ACC112 (cell line): ENCODE measurements around the gene OR8D4.
"Not testable (repeated sequence)": the region's sequence is repeated elsewhere in the genome, so short reads cannot be mapped to it uniquely, and the experiment has no call there.

Experiments used
- H2AFZ ChIP-seq: fragments of 200-600 bp; sonication (generic); one replicate; pipeline ENCODE4 v1.6.0; 2017; ENCODE audit warnings: antibody characterized with exemption, low read length; ENCODE audit not compliant: unreplicated experiment
- H3K27ac ChIP-seq: fragments of 200-600 bp; sonication (generic); 2 replicates; pipeline ENCODE4 v1.5.1; 2014; ENCODE audit warnings: low read depth, mild to moderate bottlenecking, antibody characterized with exemption, low read length, moderate library complexity
- H3K27me3 ChIP-seq: fragments of 200-600 bp; sonication (generic); 2 replicates; pipeline ENCODE4 v1.6.1; 2014; ENCODE audit warnings: mild to moderate bottlenecking, antibody characterized with exemption, low read length, moderate library complexity, mixed read lengths; ENCODE audit not compliant: insufficient read depth
- H3K36me3 ChIP-seq: fragments of 200-600 bp; sonication (generic); 2 replicates; pipeline ENCODE4 v1.6.1; 2016; ENCODE audit warnings: mild to moderate bottlenecking, antibody characterized with exemption, low read length, moderate library complexity, mixed read lengths; ENCODE audit not compliant: insufficient read depth
- H3K4me1 ChIP-seq: fragments of 200-600 bp; sonication (generic); one replicate; pipeline ENCODE4 v1.6.1; 2016; ENCODE audit warnings: low read length, mixed read lengths; ENCODE audit not compliant: insufficient read depth, unreplicated experiment, control insufficient read depth
- H3K4me3 ChIP-seq: fragments of 200-600 bp; sonication (generic); 2 replicates; pipeline ENCODE4 v1.5.1; 2014; ENCODE audit warnings: mild to moderate bottlenecking, low read depth, low read length
- H3K79me2 ChIP-seq: fragments of 200-600 bp; sonication (generic); one replicate; pipeline ENCODE4 v1.6.0; 2016; ENCODE audit warnings: low read length; ENCODE audit not compliant: control insufficient read depth, unreplicated experiment, insufficient read depth

Gene OR8D4

DNA sequence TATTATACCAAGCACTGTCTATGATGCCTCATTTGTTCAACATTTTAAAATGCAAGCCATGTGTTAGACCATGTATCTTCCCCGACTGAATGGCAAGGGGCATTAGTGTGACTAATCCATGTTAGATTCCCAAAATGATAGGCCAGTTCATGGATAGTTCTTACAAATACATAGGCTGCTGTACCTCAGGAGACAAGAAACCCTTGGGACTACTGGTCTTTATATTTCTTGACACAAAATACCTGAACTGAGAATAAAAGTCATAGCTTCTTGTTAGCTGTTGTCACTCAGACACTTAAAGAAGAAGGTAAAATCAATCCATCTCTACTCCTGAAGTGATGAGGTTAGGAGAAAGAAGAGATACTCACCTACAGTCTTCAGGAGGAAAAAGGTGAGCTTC, at the start of gene OR8D4:
TSS of gene OR8D4 (plus strand) at position 301 of the 400 bp plus-strand sequence. CDS start 4,265 bp downstream, outside the sequence.
- Histone ChIP-seq H3K4me1 (no peaks in the 10 kb centered on the region), H3K36me3 (no peaks in the 10 kb centered on the region), H3K27me3 (peaks cover 11% of the 10 kb centered on the region), H3K79me2 (no peaks in the 10 kb centered on the region), H3K4me3 (no peak within 1 kb of the TSS), H2AFZ (no peak within 1 kb of the TSS), H3K27ac (no peak within 1 kb of the TSS)

DNA sequence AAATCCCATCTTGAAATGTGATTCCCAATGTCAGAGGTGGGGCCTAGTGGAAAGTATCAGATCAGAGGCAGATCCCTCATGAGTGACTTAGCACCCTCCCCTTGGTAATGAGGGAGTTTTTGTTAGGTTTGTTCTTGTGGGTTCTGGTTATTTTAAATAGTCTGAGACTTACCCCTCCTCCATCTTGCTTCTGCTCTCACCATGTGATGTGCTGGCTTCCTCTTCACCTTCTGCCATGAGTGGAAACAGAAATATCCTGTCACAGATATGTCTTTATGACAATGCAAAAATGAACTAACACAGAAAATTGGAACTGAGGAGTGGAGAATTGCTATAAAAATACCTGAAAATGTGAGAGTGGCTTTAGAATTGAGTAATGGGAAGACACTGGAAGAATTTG, 49.6 kb upstream of the OR8D4 start:
- Histone ChIP-seq H3K79me2 (no peaks in the 10 kb centered on the region), H3K36me3 (no peaks in the 10 kb centered on the region), H3K4me3 (no peak overlapping the region), H2AFZ (no peak overlapping the region), H3K4me1 (no peaks in the 10 kb centered on the region), H3K27ac (no peak overlapping the region), H3K27me3 (no peaks in the 10 kb centered on the region)

DNA sequence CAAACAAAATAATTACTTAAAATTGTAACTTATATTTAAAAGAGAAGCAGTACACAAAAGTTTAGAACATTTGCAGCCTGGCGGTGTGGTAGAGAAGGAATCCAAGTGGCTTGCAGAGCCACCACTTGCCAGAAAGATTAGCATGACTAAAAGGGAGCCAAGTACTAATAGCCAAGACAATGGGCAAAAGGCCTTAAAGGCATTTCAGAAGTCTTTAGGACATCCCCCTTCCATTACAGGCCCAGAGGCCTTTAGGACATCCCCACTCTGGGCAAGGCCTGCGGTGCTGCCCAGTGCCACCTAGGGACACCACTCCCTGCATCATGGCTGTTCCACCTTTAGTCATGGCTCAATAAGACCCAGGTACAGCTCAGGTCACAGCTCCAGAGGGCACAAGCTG, 48.9 kb upstream of the OR8D4 start:
- no peak overlapping the region for H3K27ac ChIP-seq
- no peak overlapping the region for H2AFZ ChIP-seq

DNA sequence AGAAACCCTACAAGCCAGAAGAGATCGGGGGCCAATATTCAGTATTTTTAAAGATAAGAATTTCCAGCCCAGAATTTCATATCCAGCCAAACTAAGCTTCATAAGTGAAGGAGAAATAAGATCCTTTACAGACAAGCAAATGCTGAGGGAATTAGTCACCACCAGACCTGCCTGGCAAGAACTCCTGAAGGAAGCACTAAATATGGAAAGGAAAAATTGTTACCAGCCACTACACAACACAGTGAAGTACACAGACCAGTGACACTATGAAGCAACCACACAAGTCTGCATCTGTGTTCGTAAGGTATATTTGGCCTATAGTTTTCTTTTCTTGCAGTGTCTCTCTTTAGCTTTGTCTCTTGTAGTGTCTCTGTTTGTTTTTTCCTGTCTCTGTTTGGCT, 45.5 kb upstream of the OR8D4 start:
- Histone ChIP-seq H3K36me3 (no peaks in the 10 kb centered on the region), H3K79me2 (no peaks in the 10 kb centered on the region), H3K27me3 (peaks cover 13% of the 10 kb centered on the region; the same call in 1 of the 2 replicates), H2AFZ (no peak overlapping the region), H3K4me3 (no peak overlapping the region), H3K27ac (no peak overlapping the region), H3K4me1 (no peaks in the 10 kb centered on the region)

More for the DNA sequence above, 48.9 kb upstream of the OR8D4 start:
- no peaks in the 10 kb centered on the region for H3K27me3 ChIP-seq
- H3K79me2 ChIP-seq: no peaks in the 10 kb centered on the region
- no peaks in the 10 kb centered on the region for H3K4me1 ChIP-seq
- no peaks in the 10 kb centered on the region for H3K36me3 ChIP-seq
- H3K4me3 ChIP-seq: no peak overlapping the region

DNA sequence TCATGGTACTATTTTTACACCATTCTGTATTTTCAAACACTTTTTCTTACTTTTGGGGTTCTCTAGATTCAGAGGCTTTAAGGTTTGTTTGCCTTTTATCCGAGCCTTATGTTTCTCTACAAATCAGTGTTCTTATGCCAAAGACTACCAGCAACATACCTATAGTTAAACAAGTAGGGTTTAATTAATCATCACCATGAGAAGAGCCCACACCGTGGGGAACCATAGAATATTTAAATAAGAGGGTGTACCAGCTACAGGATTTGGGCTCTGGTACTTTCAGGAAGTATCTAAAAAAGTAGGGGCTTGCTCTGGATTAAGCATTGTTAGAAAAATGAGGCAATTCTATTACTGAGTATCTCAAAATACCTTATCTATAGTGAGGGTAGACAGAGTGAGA, 42.2 kb upstream of the OR8D4 start:
- Histone ChIP-seq H3K4me3 (no peak overlapping the region), H2AFZ (no peak overlapping the region), H3K27ac (no peak overlapping the region), H3K79me2 (no peaks in the 10 kb centered on the region), H3K4me1 (no peaks in the 10 kb centered on the region), H3K36me3 (no peaks in the 10 kb centered on the region), H3K27me3 (peaks cover 18% of the 10 kb centered on the region; the same call in 1 of the 2 replicates)

DNA sequence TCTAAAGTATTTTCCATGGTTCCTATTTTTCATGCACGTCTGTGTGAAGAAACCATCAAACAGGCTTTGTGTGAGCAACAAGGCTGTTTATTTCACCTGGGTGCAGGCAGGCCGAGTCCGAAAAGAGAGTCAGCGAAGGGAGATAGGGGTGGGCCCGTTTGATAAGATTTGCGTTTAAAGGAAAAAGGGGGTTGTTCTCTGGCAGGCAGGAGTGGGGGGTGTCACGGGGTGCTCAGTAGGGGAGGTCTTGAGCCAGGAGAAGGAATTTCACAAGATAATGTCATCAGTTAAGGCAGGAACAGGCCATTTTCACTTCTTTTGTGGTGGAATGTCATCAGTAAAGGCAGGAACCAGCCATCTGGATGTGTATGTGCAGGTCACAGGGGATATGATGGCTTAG, 36.7 kb upstream of the OR8D4 start:
- H3K36me3 ChIP-seq, H3K4me3 ChIP-seq, H3K27ac ChIP-seq, H3K79me2 ChIP-seq, H2AFZ ChIP-seq, H3K4me1 ChIP-seq: not testable (repeated sequence)
- H3K27me3 ChIP-seq: peaks cover 13% of the 10 kb centered on the region; the same call in 1 of the 2 replicates

DNA sequence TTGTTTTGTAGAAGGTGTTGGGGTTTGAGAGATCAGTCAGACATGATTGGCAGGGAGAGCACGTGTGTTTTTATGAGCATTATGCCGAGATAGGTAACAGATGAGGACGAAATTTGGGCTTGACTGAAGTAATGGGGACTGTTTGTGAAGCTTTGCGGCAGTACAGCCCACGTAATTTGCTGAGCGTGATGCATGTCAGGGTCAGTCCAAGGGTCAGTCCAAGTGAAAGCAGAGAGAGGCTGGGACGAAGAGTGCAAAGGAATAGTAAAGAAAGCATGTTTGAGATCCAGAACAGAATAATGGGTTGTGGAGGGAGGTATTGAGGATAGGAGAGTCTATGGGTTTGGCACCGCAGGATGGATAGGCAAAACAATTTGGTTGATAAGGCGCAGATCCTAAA, 34.2 kb upstream of the OR8D4 start:
- H3K27ac ChIP-seq, H3K4me3 ChIP-seq, H3K27me3 ChIP-seq, H2AFZ ChIP-seq, H3K79me2 ChIP-seq, H3K36me3 ChIP-seq, H3K4me1 ChIP-seq: not testable (repeated sequence)

DNA sequence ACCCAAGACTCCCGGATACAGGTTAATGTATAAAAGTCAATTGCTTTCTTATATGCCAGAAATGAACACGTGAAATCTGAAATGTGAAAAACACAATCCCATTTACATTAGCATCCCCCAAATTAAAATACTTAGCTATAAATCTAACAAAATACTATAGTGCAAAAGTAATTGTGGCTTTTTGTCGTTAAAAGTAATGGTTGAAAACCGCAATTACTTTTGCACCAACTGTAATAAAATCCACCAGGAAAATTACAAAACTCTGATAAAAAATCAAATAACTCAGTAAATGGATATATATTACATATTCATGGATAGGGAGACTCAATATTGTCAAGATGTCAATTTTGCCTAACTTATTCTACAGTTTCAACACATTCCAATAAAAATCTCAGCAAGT, 21.1 kb upstream of the OR8D4 start:
- Histone ChIP-seq H3K4me1 (no peaks in the 10 kb centered on the region), H3K36me3 (no peaks in the 10 kb centered on the region), H2AFZ (no peak overlapping the region), H3K27ac (no peak overlapping the region), H3K27me3 (peaks cover 16% of the 10 kb centered on the region), H3K4me3 (no peak overlapping the region), H3K79me2 (no peaks in the 10 kb centered on the region)

DNA sequence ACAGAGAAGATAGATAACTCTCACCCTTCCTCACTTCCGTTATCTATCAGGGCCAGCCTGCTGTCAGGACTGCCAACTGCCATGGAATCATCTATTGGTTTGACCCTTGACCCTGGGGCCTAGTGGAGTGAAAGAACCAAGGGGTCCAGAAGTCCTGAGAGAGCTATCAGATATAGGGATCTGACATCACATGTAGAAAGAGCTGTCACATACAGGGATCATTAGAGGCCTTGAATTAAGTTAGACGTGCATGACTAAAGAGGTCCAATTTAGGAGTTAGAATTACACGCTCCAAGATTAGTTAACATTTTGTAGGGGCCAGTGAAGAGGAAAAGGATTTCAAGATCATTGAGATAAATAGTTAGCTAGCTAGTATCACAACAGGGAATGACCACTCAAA, 16.4 kb upstream of the OR8D4 start, which contains the start of gene TMEM225:
TSS of gene TMEM225 (minus strand) at position 101 of the 400 bp plus-strand sequence. CDS start 245 bp downstream, outside the sequence.
- Histone ChIP-seq H3K27me3 (peaks cover 11% of the 10 kb centered on the region), H3K4me1 (no peaks in the 10 kb centered on the region), H3K79me2 (no peaks in the 10 kb centered on the region), H2AFZ (no peak within 1 kb of the TSS), H3K36me3 (no peaks in the 10 kb centered on the region), H3K4me3 (no peak within 1 kb of the TSS), H3K27ac (no peak within 1 kb of the TSS)

DNA sequence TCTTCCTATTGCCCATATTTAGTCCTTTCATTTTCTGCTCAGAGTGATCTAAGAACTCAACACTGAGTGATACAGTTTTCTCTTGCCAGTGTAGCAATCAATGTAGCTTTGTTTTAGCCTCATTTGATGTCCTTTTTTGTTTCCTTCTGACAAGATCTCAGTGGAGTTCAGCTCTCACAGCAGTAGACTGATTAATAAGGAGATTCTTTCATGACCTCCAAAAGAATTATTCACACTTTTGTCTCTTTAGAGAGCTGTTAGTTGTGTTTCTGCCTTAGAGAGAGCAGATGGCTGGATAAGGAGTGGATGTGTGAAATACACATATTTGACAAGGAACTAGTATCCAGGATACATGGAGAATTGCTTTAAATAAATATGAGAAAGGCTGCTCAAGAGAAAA, 9.9 kb upstream of the OR8D4 start:
- Histone ChIP-seq H2AFZ (no peak overlapping the region), H3K27me3 (peaks cover 16% of the 10 kb centered on the region; the same call in 1 of the 2 replicates), H3K4me3 (no peak overlapping the region), H3K79me2 (no peaks in the 10 kb centered on the region), H3K4me1 (no peaks in the 10 kb centered on the region), H3K27ac (no peak overlapping the region), H3K36me3 (no peaks in the 10 kb centered on the region)

DNA sequence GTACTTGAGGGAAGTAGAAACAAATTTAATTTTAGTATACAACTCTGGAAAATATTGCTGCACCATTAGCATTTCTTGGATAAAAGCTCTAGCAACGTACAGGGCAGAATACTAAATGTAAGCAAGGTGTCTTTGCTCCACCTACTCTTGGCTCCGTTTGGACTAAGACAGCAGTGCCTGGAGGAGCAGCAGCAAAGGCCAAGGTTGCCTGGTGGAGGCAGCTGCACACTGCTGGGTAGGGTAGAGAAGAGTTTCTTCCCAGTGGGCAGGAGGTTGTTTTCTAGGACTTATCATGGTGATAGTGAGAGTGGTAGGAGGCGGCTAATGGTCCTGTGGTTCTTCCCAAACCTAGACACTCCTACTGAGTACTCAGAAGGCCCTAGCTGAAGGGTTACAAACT, 2.2 kb upstream of the OR8D4 start:
- Histone ChIP-seq H3K4me1 (no peaks in the 10 kb centered on the region), H3K79me2 (no peaks in the 10 kb centered on the region), H2AFZ (no peak overlapping the region)

More for the DNA sequence above, 2.2 kb upstream of the OR8D4 start:
- no peak overlapping the region for H3K27ac ChIP-seq
- peaks cover 6% of the 10 kb centered on the region for H3K27me3 ChIP-seq
- H3K4me3 ChIP-seq: no peak overlapping the region
- H3K36me3 ChIP-seq: no peaks in the 10 kb centered on the region
